HTR-8/SVneo (cell line): ENCODE measurements around the gene FGF3.
"Not testable (repeated sequence)": the region's sequence is repeated elsewhere in the genome, so short reads cannot be mapped to it uniquely, and the experiment has no call there.

Experiments used
- DNase-seq: peaks from one replicate; pipeline ENCODE4 v3.0.0; 2011; ENCODE audit warnings: low spot score, mixed read lengths; ENCODE audit not compliant: insufficient read length
- FAIRE-seq: peaks from 2 replicates; lab custom pipeline; 2011; peaks lifted over from hg19 to GRCh38; lab: Jason Lieb, UNC

Gene FGF3

DNA sequence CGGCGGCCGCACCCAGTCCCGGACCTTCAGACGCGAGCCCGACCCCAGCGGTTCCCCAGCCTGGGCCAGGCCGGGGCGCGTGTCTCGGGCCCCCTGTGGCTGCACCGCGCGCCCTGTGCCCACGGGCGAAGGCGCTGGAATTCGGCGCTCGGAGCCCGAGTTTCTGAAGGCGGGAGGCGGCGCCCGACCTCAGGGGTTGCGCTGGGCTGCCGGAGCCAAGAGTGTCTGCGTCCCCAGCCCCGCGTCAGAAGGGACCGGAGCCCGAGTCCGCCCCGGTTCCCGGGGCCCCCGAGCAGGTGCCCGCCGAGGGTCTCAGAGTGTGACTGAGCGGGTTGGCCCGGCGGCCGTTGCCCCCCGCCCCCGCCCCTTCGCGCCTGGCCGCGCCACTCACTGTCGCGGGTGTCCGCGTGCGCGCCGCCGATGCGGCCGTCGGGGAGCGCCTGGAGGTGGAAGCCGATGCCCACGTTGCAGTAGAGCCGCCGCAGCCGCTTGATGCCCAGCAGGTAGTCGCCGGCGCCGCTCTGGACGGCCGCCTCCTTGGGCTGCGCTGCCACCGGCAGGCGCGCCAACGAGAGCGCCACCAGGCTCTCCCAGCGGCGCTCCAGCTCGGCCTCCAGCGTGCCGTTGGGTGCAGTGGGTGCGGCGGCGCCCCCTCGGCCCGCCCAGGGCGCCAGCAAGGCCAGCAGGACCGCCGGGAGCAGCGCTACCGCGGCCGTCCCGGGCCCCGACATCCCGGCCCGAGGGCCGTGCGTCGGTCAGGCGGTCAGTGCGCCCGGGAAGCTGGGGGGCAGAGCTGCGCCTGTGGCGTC is 44.7 kb downstream of the FGF3 start:
- DNase-seq (no peak), FAIRE-seq (no peak)

DNA sequence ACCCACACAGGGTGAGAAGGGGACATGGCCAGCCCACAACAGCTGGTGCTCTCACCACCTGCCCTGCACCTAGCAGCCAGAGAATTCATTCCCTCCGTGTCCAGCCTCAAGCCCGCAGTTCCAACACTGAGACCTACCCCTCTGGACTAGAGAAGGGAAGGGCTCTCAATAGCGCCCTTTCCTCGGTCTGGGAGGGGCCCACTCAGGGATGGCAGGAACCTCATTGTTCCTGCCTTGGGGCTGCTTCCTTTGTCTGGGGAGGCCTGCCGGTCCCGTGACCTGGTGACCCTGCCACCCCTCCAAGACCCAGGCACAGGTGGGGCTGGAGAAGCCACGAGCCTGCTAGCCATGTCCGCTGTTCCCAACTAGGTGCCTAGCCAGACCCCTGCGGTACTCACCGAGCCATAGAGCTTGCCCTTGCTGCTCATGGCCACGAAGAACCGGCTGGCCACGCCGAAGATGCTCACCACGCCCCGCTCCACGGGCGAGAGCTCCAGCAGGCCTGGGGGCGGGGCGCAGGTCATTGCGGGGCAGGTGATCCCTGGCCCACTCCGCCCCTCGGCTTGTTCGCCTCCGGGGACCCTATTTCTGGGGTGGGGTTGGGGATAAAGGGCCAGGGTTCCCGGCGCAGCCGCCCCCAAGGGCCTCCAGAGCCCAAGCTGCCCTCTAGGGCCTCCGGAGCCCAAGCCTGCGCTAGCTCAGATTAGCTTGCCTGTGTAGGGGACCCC is 45.4 kb downstream of the FGF3 start:
- FAIRE-seq: no peak
- no peak for DNase-seq

DNA sequence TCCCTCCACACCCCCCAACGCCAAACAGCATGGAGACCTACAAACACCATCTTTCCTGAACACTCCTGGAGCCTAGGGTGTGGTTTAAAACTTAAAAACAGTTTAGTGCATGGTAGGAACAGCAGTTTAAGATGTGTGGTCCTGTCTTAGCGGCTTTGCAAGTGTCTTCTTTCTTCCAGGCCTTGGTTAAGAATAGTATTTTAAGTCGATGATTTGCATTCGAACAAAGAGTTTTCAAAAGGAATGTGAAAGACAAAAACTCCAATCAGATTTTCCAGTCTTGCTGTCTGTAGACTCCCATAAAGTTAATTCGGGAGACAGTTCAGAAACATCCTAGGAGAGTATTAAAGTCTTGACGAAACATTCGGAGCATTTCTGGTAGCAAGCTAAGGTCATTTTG is 47.8 kb downstream of the FGF3 start:
- FAIRE-seq (peak; percentile 38), DNase-seq (no peak)

DNA sequence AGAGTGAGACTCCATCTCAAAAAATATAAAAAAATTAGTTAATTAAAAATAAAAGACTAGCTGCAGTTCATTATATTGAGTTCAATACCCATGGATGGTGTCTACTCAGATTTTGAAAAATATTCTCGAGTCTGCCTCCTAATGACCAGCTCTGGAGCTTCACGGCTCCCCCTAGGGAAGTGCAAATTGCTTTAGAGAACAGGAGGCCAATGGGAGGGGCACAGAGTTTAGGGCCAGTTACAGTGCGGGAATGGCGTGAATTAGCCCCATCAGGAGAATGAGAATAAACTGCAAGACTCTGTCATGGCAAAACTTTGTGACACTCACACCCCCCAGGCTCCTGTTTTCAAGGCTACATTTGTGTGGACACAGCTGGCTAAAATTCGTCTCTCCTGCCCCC is 48.7 kb downstream of the FGF3 start:
- no peak for FAIRE-seq
- no peak for DNase-seq

DNA sequence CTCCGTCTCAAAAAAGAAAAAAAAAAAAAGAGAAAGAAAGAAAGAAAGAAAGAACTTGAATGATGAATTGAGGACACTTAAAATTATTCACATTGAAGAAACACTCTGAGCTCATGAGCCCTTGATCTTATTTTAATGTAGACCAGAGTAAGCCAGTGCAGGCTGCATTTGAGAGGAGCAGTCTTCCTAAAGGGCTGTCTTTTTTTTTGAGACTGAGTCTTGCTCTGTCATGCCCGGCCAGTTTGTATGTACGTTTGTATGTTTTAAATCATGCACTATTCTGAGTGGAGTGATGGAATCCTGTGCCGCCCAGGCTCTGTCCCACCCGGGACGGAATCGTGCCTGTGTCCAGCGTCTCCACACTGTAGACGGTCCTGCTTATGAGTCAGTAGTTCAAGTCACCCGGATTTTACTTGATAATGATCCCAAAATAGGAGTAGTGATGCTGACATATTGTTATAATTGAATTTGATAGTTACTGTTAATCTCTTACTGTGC is 53.7 kb downstream of the FGF3 start:
- FAIRE-seq: no peak

DNA sequence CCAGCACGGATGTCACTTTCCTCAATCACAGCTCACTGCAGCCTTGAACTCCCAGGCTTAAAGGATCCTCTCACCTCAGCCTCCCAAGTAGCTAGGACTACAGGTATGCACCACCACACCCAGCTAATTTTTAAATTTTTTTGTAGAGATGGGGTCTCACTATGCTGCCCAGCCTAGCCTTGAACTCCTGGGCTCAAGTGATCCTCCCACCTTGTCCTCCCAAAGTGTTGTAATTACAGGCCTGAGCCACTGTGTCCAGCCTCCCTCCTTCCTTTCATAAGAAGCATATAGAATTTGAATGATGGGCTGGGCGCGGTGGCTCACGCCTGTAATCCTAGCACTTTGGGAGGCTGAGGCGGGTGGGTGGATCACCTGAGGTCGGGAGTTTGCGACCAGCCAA is 54.3 kb downstream of the FGF3 start:
- not testable (repeated sequence) for FAIRE-seq, DNase-seq

More for the DNA sequence above, 53.7 kb downstream of the FGF3 start:
- no peak for DNase-seq

DNA sequence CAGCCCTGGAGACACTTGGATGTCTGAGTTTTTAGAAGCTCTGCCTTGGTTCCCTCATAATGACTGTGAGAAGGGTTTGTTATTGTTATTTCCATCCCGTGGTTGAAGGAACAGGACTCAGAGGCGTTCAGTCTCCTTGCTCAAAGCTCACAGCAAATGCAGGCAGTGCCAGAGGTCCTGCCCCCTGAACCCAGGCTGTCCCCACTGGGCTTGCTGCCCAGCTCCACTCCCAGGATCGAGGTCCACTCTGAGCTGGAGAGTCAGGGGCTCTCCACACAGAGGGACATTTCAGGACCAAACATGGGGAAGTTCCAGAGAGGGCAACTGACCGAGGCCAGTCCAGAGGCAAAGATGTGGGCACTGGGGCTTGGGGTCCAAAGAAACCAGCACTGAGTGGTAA is 58.9 kb downstream of the FGF3 start:
- FAIRE-seq (no peak), DNase-seq (no peak)
